Panc1 (cell line): ENCODE measurements around the gene SLC9A3.

ENCODE experiments used
- POLR2AphosphoS5 ChIP-seq: IDR thresholded peaks from 2 replicates; pipeline ENCODE4 v1.6.1; 2012; ENCODE audit warnings: mild to moderate bottlenecking, low read depth, low read length, moderate library complexity
- SIN3A ChIP-seq: IDR thresholded peaks from 2 replicates; pipeline ENCODE4 v1.6.1; 2012; ENCODE audit warnings: low read depth, mild to moderate bottlenecking, low read length, moderate library complexity, borderline replicate concordance; ENCODE audit not compliant: insufficient read depth
- TCF7L2 ChIP-seq: IDR thresholded peaks from 2 replicates; pipeline ENCODE4 v1.6.1; 2011; ENCODE audit warnings: mild to moderate bottlenecking, low read depth, low read length, inconsistent platforms
- TF ChIP-seq, protein P1 (sequence below): fragments of 450-650 bp; IDR thresholded peaks from 2 replicates; pipeline ENCODE4 v1.5.1; 2017; ENCODE audit warnings: mild to moderate bottlenecking
- TF ChIP-seq, protein P2 (sequence below), 2 experiments: IDR thresholded peaks; 2 replicates each; pipeline ENCODE4 v1.6.1; 2011 to 2012; ENCODE audit warnings: low read depth in 2 of 2, control low read depth in 1 of 2, low read length in 1 of 2, mild to moderate bottlenecking in 1 of 2, moderate library complexity in 1 of 2; ENCODE audit not compliant: insufficient read depth in 1 of 2

DNA sequence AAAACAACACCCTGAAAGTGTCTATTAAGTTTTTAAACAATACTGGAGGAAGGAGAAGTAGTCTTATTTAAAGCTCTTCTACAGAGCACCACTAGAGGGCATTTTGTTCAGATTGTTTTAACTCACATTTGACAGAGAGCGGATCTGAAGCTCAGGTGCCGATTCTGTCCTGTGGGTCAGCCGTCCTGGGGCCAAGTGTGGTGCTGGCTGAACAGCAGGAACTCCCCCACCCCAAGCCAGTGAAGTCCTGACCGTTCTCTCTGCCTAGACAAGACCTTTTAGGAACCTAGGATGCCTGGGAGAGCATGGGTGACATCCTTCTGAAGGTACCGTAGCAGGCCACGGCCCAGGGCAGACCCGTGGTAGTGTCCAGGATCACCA, 77.4 kb downstream of the SLC9A3 start:
- TF ChIP-seq, protein P1, sequence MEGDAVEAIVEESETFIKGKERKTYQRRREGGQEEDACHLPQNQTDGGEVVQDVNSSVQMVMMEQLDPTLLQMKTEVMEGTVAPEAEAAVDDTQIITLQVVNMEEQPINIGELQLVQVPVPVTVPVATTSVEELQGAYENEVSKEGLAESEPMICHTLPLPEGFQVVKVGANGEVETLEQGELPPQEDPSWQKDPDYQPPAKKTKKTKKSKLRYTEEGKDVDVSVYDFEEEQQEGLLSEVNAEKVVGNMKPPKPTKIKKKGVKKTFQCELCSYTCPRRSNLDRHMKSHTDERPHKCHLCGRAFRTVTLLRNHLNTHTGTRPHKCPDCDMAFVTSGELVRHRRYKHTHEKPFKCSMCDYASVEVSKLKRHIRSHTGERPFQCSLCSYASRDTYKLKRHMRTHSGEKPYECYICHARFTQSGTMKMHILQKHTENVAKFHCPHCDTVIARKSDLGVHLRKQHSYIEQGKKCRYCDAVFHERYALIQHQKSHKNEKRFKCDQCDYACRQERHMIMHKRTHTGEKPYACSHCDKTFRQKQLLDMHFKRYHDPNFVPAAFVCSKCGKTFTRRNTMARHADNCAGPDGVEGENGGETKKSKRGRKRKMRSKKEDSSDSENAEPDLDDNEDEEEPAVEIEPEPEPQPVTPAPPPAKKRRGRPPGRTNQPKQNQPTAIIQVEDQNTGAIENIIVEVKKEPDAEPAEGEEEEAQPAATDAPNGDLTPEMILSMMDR = peak; percentile 57
- TF ChIP-seq POLR2AphosphoS5 (no peak), SIN3A (no peak), TCF7L2 (no peak)
- TF ChIP-seq, protein P2, sequence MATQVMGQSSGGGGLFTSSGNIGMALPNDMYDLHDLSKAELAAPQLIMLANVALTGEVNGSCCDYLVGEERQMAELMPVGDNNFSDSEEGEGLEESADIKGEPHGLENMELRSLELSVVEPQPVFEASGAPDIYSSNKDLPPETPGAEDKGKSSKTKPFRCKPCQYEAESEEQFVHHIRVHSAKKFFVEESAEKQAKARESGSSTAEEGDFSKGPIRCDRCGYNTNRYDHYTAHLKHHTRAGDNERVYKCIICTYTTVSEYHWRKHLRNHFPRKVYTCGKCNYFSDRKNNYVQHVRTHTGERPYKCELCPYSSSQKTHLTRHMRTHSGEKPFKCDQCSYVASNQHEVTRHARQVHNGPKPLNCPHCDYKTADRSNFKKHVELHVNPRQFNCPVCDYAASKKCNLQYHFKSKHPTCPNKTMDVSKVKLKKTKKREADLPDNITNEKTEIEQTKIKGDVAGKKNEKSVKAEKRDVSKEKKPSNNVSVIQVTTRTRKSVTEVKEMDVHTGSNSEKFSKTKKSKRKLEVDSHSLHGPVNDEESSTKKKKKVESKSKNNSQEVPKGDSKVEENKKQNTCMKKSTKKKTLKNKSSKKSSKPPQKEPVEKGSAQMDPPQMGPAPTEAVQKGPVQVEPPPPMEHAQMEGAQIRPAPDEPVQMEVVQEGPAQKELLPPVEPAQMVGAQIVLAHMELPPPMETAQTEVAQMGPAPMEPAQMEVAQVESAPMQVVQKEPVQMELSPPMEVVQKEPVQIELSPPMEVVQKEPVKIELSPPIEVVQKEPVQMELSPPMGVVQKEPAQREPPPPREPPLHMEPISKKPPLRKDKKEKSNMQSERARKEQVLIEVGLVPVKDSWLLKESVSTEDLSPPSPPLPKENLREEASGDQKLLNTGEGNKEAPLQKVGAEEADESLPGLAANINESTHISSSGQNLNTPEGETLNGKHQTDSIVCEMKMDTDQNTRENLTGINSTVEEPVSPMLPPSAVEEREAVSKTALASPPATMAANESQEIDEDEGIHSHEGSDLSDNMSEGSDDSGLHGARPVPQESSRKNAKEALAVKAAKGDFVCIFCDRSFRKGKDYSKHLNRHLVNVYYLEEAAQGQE (IDR thresholded peaks at IDR 0.05; ENCODE audit: insufficient read depth in 1 of 2, low read depth in 2 of 2, low read length in 1 of 2) = no peak
